Fibroblast of skin of left quadriceps (primary cell): ENCODE data around the gene SLC22A6.

Experiments used
- DNase-seq, 2 experiments: peaks; one replicate each; pipeline ENCODE4 v3.0.0-alpha.2; 2013; ENCODE audit warnings: low read depth in 2 of 2

Gene SLC22A6

DNA sequence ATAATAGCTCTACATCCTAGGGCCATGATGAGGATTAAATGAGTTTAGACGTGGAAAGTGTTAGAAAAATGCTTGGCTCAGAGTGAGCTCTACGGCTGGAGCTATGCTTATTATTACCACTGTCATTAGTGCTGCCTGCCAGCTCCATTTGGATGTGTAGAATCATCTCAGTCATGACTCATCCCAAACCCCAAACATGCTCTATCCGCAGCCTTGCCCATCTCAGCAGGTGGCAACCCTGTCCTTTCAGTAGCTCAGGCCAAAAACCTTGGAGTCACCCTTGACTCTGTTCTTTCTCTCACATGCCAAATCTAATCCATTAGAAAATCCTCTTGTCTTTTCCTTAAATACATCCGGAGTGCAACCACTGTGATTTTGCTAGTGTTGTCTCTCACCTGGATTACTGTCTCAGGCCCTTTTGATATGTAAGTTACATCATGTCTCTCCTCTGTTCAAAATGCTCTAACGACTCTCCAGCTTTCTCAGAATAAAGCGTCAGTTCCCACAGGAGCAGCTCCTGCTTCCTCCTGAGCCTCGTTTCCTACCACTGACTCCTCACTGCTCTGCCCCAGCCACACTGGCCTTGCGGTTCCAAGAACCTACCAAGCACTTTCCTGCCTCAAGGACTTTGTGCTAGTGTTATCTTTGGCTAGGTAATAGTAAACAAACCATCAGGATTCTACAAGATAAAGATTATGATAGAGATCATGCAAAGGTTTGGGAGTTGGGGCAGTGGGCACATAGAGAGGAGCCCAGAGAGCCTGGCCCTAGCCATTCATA, 53.1 kb downstream of the SLC22A6 start:
- no peak for DNase-seq

GRCh38 chr11:62930666-62931065, 54.1 kb downstream of the SLC22A6 start:
- DNase-seq: no peak

DNA sequence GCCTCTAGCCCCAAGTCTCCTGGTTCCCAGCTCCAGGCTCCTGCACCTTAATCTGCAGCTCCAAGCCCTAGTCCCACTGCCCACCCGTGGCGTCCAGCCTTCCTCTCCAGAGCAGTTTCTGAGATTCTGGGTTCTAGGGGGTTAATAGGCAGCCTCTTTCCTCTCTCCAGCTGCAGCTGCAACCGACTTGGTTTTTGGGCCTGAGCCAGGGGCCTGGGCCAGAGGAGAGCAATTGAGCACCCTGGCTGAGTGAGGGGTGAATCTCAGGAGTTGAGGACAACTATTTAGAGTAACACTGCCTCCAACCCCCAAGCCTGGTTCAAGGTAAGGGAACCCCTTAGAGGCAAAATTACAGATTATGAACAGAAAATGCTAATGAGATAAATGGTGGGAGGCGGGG, 54.6 kb downstream of the SLC22A6 start:
- no peak for DNase-seq

GRCh38 chr11:62928011-62928410, 56.8 kb downstream of the SLC22A6 start:
- no peak for DNase-seq

- DNase-seq: no peak
Measured at GRCh38 chr11:62926680-62927455, 57.9 kb downstream of the SLC22A6 start.
